GM18505 (cell line): ENCODE results near the gene STIM1.
"Not testable (repeated sequence)": the region's sequence is repeated elsewhere in the genome, so short reads cannot be mapped to it uniquely, and the experiment has no call there.

Experiments used
- ATAC-seq: cut with Tn5 transposase; IDR thresholded peaks from one replicate; pipeline ENCODE4 v1.9.1; 2021; ENCODE audit not compliant: unreplicated experiment
- POLR2A ChIP-seq: IDR thresholded peaks from 4 replicates; pipeline ENCODE4 v1.6.1; 2011; ENCODE audit warnings: borderline replicate concordance; ENCODE audit not compliant: insufficient read depth, insufficient read length; ENCODE audit errors: extremely low read depth

STIM1 gene

DNA sequence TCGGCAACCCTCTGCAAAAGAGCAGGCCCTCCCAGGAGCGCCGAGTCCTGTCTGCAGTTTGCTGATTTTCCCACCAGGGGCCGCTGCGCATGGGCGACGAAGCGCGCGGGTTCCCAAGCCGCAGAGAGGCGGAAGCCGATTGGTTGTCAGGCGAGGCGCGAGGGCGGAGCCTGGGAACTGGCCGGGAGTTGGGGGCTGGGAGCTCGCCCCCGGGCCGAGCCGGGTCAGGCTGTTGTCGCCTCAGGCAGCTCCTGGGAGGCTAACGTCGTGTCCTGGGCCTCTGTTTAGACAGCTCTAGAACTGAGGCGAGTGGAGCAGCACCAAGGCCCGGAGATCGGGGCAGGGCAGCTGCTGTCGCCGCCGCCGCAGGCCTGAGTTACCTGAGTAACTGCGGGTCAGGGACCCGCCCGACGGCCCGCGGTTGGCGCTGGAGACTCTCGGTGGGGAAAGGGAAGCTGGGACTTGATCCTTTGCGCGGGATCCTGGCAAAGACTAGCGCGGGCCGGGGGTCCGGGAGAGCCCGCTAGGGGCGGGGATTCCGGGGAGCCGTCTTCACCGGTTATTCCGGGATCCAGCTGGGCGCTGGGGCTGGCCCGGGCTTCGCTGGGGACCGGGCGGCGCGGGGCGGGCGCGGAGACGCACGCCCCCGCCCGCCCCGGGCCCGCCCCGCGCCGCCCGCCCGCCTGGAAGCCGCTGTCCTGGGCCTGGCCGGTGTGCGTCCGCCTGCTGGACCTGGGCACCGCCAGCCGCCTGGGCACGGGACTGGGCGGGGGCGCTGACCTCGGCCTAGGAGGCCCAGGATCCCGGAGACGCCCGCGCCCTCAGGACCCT is at the start of gene STIM1:
TSS of gene STIM1 (plus strand) at position 688 of the 831 bp plus-strand sequence. CDS start 607 bp downstream, outside the sequence.
- TF ChIP-seq POLR2A, result peak; percentile 52
- peak; percentile 56 for ATAC-seq

DNA sequence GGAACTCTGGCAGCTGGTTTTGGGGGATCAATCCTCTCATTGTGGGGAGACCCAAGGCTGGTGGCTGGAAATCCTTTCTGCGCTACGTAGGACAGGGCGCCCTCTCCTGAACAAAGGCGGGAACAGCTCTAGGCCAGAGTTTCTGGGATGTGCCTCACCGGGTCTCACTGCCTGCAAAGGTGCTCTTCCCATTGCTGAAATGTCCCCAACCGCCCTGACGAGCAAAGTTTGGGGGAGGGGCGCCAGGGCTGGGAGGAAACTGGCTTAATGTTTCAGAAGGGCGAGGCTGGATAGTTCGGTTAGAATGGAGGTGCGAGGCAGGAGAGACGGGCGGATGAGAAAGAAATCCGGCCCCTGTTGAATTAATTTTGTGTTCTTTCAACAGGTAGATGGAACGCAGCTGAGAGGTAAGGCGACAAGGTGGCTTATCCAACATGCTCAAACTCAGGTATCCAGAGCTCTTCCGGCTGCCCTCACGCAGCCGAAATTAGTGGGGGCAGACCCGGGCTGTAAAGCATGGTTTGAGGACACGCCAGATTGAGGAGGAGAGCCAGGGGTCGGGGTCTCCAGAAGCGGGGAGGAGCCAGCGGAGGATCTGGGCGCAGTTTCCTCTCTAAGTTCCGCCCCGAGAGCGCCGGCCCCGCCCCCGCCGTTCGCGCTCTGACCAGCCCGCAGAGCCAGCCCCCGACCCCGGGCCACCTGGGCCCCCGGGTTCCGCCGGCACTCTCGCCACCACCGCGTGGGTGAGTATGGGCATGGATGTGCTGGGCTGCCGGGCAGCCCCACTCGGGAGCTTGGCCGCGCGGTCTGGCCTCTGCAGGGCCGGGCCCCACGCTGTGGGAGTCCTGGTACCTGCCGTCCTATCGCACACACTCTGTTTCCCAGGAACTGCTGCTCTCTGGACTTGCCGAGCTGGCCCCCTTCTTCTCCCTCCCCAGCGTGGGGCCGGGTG is 47.3 kb upstream of the STIM1 start, which contains the start of gene PGAP2:
TSS of gene PGAP2 (plus strand) at position 652 of the 952 bp plus-strand sequence. CDS start 2,700 bp downstream, outside the sequence.
- peak; percentile 19 for TF ChIP-seq POLR2A
- peak; percentile 63 for ATAC-seq

DNA sequence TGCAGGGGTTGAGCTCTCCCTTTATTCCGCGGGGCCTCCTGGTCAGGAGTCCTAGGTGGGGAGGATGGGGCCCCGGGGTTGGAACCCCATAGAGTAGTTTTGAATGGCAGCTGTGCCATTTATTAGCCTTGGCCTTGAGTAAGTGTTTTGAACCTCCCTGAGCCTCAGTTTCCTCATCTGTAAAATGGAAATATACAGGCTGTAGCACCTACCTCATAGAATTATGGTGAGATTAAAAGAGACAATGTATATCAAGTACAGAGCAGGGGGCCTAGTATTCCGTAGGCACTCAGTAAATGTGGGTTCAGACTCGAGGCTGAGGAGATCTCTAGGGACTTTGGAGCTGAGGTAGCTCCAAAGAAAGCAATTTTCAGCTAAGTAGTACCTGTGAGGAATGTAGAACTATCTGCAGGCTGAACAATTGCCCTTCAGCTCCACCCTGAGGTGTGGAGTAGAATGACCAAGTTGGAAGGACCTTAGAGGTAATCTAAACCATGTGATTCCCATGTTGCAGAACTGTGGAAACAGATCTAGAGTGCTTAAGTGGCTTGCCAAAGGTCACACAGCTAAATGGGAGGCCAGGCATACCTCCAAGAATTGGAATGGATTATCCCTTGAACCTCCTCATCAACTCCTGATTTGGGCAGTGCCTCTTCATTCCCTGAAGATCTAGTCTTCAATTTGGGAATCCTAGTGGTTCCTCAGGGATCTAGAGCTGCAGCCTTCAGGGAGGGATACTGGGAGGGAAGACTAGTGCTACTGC is 46.4 kb upstream of the STIM1 start:
- peak; percentile 59 for ATAC-seq
- TF ChIP-seq POLR2A, result no peak

DNA sequence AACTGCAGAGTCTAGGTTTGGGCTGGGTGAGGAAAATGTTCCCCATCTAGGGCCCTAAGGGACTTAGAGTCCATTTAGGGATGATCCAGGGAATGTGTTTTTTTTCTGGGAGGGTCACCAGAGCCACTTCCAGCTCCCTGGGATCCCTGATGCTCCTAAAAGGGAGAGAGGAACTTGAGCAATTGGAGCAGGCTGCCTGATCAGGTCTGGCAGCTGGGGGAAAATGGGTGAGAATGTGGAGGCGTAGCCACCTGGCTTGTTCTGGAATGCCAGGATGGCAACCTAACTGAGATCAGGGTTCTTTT is 45.9 kb upstream of the STIM1 start:
- no peak for ATAC-seq
- no peak for TF ChIP-seq POLR2A

DNA sequence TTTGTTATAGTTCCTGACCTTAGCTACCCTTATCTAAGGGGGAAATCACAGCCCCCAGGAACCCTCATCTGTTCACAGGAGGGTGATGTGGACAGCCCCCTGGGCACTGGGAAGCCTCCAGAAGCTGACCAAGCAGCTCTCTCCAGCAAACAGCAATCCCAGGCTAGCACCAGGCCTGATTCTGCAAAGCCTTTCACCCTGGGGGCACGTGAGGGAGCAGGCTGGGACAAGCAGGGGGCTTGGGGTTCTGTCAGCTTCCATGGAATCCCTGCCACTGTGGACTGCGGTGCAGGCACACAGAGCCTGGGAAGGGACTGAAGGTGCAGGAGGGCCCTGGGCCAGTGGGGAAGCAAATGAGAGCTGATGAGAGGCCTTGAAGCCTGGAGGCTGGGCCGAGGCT is 45.0 kb upstream of the STIM1 start:
- TF ChIP-seq POLR2A, result no peak
- no peak for ATAC-seq

DNA sequence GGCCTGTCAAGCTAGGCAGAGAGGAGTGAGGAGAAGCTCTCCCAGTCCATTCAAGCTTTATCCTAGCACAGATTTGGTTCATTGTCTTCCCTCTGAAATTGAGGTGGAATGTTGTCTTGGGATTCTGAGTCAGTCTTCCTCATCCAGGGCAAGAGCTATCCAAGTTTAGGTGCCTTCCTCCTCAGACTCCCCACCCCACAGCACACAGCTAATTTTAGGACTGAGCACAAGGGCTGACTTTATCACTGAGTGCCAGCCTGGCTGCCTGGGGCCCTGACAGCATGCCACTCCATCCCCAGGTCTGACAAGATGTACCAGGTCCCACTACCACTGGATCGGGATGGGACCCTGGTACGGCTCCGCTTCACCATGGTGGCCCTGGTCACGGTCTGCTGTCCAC is 44.5 kb upstream of the STIM1 start:
- ATAC-seq, result no peak
- TF ChIP-seq POLR2A, result no peak

DNA sequence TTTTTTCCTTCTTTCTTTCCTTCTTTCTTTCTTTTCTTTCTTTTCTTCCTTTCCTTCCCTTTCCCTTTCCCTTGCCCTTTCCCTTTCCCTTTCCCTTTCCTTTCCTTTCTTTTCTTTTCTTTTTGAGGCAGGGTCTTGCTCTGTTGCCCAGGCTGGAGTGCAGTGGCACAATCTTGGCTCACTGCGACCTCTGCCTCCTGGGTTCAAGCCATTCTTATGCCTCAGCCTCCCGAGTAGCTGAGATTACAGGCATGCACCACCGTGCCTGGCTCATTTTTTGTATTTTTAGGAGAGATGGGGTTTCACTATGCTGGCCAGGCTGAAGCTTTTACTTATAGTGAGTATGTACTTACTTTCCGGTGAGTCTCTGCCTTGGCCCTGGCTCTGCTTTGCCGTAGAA is 40.6 kb upstream of the STIM1 start:
- not testable (repeated sequence) for ATAC-seq

DNA sequence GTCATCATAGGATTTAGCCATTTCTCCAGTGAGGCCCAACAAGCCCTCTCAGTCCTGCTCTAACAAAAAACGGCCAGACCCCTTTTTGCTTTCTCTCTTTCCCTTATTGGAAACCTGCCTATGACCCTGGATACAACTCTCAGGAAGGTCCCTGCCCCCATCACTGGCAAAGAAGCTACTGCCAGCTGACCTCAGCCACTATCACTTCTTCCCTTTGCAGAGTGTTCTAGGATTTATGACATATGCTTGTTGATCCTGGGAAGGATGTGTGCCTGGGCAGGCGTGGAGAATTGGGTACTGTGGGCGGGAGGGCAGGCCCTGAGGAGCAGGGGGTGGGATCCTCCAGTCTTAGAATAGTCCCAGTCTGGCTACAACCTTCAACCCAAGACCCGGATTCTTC is 39.6 kb upstream of the STIM1 start:
- no peak for ATAC-seq
- no peak for TF ChIP-seq POLR2A

DNA sequence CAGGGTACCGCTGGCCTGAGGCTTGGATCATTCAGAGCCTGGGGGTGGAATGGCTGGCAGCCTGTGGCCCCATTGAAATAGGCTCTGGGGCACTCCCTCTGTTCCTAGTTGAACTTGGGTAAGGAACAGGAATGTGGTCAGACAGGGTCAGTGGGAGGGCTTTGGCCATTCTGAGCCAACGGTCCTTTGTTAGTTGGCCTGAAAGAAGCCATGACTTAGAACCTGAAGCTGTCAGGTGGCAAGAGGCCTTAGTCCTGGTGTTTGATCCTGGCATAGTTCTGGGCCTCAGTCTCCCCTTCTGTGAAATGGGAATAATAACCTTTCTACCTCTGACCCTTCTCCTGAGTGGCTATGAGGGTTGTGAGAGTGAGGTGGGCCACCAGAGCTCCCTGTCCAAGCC is 38.8 kb upstream of the STIM1 start:
- no peak for ATAC-seq
- no peak for TF ChIP-seq POLR2A

DNA sequence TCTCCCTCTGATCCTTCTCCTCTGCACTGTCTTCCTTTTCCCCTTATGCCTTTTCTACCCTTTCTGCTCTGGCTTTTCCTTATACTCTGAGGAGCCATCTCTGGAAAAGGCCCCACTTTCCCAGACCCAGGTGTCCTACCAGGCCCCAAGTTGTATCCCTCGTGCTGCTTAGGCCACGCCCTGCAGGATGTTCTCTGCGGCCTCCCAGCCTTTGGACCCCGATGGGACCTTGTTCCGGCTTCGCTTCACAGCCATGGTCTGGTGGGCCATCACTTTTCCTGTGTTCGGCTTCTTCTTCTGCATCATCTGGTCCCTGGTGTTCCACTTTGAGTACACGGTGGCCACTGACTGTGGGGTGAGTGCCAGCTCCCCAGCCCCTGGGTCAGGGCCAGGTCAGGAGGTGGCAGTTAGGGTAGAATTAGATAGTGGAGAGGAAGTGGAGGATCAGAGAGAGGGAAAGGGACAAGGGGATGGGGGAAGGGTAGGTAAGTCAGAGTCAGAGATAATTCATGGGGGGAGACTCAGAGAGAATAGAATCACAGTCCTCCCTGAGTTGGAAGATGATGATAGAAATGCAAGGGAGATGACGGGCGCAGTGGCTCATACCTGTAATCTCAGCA is 38.2 kb upstream of the STIM1 start:
- no peak for TF ChIP-seq POLR2A
- no peak for ATAC-seq

DNA sequence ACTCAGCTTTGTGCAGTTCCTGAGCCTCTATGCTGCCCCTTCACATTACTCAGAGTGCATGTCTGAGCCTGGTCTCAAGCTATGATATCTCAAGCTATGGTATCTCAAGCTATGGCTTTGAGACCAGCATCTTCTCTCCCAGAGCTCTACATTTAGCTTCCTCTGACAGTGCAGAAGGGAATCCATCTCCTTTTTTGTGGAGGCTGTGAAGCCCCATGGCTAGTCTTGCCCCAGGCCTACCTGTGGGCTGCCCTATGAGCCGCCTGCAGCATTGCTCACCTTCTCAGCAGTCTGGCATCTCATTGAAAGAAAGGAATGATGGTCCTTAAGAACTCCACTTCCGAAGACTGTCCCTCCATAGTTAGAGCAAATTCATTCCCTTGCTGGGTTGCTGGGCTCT is 34.5 kb upstream of the STIM1 start:
- TF ChIP-seq POLR2A, result no peak
- no peak for ATAC-seq

DNA sequence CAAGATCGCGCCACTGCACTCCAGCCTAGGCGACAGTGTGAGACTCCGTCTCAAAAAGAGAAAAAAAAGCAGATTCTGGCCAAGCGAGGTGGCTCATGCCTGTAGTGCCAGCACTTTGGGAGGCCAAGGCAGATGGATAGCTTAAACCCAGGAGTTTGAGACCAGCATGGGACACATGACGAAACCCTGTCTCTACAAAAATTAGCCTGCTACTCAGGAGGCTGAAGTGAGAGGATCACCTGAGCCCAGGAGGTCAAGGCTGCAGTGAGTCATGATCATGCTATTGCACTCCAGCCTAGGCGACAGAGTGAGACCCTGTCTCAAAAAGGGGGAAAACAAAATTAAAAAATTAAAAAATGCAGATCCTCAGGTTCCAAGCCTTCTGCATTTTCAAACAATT is 33.2 kb upstream of the STIM1 start:
- no peak for TF ChIP-seq POLR2A
- no peak for ATAC-seq

DNA sequence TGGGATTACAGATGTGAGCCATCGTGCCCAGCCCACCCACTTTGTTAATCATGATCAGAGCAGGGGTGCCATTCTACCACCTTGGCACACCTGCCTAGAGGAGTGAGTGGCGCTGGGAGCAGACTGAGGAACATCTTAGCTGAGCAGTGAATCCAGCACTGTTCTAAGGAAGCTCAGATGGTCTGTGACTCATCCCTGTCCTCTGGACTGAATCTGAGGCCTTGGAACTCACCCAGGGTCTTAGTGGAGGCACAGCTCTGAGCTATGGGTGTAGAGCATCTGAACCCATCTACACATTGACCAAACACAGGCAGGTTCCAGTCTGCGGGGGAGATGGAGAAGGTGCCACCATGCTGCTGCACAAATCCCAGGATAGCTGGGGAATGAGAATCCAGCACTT is 32.2 kb upstream of the STIM1 start:
- ATAC-seq, result no peak
- TF ChIP-seq POLR2A, result no peak
